ENCODE measurements around the gene DNAI2. TPM values are rescaled to one million over a fixed set of nuclear protein-coding genes. Genes with fewer than 3 reads are reported as not detected.

Gene DNAI2
- total RNA-seq, 1 donor: not detected

GRCh38 chr17:74309902-74310301, 35.9 kb downstream of the DNAI2 start:
- peak; percentile 10 for DNase-seq (ENCODE audit: insufficient read length, low spot score, missing footprints)
- Histone ChIP-seq H3K4me1 (ENCODE audit: insufficient read depth, low read length) (no peaks in the 10 kb centered on the region), H3K27me3 (ENCODE audit: insufficient read depth, low read length) (no peaks in the 10 kb centered on the region)

GRCh38 chr17:74314877-74315276, 40.8 kb downstream of the DNAI2 start:
- Histone ChIP-seq H3K36me3 (ENCODE audit: insufficient read depth, low read length) (no peaks in the 10 kb centered on the region), H4K20me1 (ENCODE audit: insufficient read depth, low read length) (no peaks in the 10 kb centered on the region), H3K4me2 (ENCODE audit: insufficient read depth, low read length) (no peak overlapping the region), H2AFZ (ENCODE audit: low read length) (no peak overlapping the region), H3K27me3 (ENCODE audit: insufficient read depth, low read length) (no peaks in the 10 kb centered on the region), H3K4me3 (ENCODE audit: insufficient read depth, low read length) (no peak overlapping the region), H3K79me2 (ENCODE audit: insufficient read depth, low read length) (no peaks in the 10 kb centered on the region), H3K27ac (ENCODE audit: low read depth, low read length) (no peak overlapping the region), H3K9me3 (ENCODE audit: low read depth, low read length) (peaks cover 4% of the 10 kb centered on the region), H3K4me1 (ENCODE audit: insufficient read depth, low read length) (no peaks in the 10 kb centered on the region)
- peak; percentile 74 for DNase-seq (ENCODE audit: insufficient read length, low spot score, missing footprints)
- no peak for TF ChIP-seq CTCF (IDR thresholded peaks at IDR 0.05; ENCODE audit: extremely low read depth, low read depth, low read length)

More at GRCh38 chr17:74309902-74310301, 35.9 kb downstream of the DNAI2 start:
- Histone ChIP-seq H3K27ac (ENCODE audit: low read depth, low read length) (no peak overlapping the region), H2AFZ (ENCODE audit: low read length) (no peak overlapping the region), H4K20me1 (ENCODE audit: insufficient read depth, low read length) (no peaks in the 10 kb centered on the region), H3K36me3 (ENCODE audit: insufficient read depth, low read length) (no peaks in the 10 kb centered on the region), H3K9me3 (ENCODE audit: low read depth, low read length) (peaks cover 4% of the 10 kb centered on the region), H3K4me3 (ENCODE audit: insufficient read depth, low read length) (no peak overlapping the region), H3K79me2 (ENCODE audit: insufficient read depth, low read length) (no peaks in the 10 kb centered on the region), H3K4me2 (ENCODE audit: insufficient read depth, low read length) (no peak overlapping the region)
- TF ChIP-seq CTCF (IDR thresholded peaks at IDR 0.05; ENCODE audit: extremely low read depth, low read depth, low read length): no peak

GRCh38 chr17:74316220-74316619, 42.2 kb downstream of the DNAI2 start:
- Histone ChIP-seq H3K27ac (ENCODE audit: low read depth, low read length) (no peak overlapping the region), H3K27me3 (ENCODE audit: insufficient read depth, low read length) (no peaks in the 10 kb centered on the region), H3K36me3 (ENCODE audit: insufficient read depth, low read length) (no peaks in the 10 kb centered on the region), H3K4me2 (ENCODE audit: insufficient read depth, low read length) (no peak overlapping the region), H4K20me1 (ENCODE audit: insufficient read depth, low read length) (no peaks in the 10 kb centered on the region), H3K4me3 (ENCODE audit: insufficient read depth, low read length) (no peak overlapping the region), H3K4me1 (ENCODE audit: insufficient read depth, low read length) (no peaks in the 10 kb centered on the region), H3K9me3 (ENCODE audit: low read depth, low read length) (peaks cover 4% of the 10 kb centered on the region), H3K79me2 (ENCODE audit: insufficient read depth, low read length) (no peaks in the 10 kb centered on the region), H2AFZ (ENCODE audit: low read length) (no peak overlapping the region)
- TF ChIP-seq CTCF (IDR thresholded peaks at IDR 0.05; ENCODE audit: extremely low read depth, low read depth, low read length): no peak
- DNase-seq (ENCODE audit: insufficient read length, low spot score, missing footprints): peak; percentile 42

- no peak overlapping the region for H3K27ac ChIP-seq (ENCODE audit: low read depth, low read length)
- H3K27me3 ChIP-seq (ENCODE audit: insufficient read depth, low read length): no peaks in the 10 kb centered on the region
- no peaks in the 10 kb centered on the region for H3K79me2 ChIP-seq (ENCODE audit: insufficient read depth, low read length)
- peak; percentile 21 for DNase-seq (ENCODE audit: insufficient read length, low spot score, missing footprints)
- TF ChIP-seq CTCF (IDR thresholded peaks at IDR 0.05; ENCODE audit: extremely low read depth, low read depth, low read length): no peak
- peaks cover 4% of the 10 kb centered on the region for H3K9me3 ChIP-seq (ENCODE audit: low read depth, low read length)
- H2AFZ ChIP-seq (ENCODE audit: low read length): no peak overlapping the region
- H3K4me3 ChIP-seq (ENCODE audit: insufficient read depth, low read length): no peak overlapping the region
- no peaks in the 10 kb centered on the region for H4K20me1 ChIP-seq (ENCODE audit: insufficient read depth, low read length)
- no peak overlapping the region for H3K4me2 ChIP-seq (ENCODE audit: insufficient read depth, low read length)
- H3K36me3 ChIP-seq (ENCODE audit: insufficient read depth, low read length): no peaks in the 10 kb centered on the region
- no peaks in the 10 kb centered on the region for H3K4me1 ChIP-seq (ENCODE audit: insufficient read depth, low read length)
Observed at GRCh38 chr17:74317071-74317470, 43.0 kb downstream of the DNAI2 start.
